ENCODE results near the gene STK24.

DNA sequence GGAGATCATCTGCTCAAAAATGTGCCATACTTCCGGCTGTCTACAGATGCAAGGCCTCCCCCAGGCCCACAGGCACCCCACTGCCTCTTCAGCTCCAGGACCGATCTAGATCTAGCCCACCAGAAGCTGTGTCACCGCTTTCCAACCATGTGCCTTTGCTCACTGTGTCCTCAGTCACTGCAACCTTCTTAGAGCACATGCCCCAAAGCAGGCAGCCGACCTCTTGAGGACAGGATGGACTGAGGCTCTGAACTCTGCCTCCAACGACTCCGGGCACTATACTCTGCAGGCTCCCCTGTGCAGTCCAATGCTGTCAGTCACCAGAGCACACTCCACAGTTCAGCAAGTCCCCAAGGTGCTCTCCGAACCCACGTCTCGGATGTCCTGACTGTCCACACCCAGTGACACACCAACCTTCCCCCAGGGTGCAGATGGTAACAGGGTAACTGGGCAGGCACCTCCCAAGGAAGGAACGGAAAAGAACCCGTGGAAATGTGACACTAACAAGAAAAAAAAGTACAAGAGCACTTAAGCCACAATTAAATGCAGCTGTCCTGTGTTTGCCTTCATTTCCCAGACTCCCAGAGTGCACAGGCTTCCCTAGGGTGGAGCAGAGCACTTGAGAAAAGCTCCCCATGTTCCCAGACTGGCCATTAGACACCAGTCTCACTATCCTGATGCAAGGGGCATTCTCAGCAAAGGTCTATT is 4.8 kb downstream of the STK24 start:
- TF ChIP-seq CTCF (conservative IDR thresholded peaks at IDR 0.05; ENCODE audit: low read depth, low read length) (no peak), EZH2 (IDR thresholded peaks at IDR 0.05; ENCODE audit: borderline replicate concordance, low read depth, low read length, poor library complexity, severe bottlenecking) (no peak)

Data from A673 (cell line).